Measurements from ENCODE around the gene MALRD1.
"Not testable (repeated sequence)": the region's sequence is repeated elsewhere in the genome, so short reads cannot be mapped to it uniquely, and the experiment has no call there.

MALRD1 gene

DNA sequence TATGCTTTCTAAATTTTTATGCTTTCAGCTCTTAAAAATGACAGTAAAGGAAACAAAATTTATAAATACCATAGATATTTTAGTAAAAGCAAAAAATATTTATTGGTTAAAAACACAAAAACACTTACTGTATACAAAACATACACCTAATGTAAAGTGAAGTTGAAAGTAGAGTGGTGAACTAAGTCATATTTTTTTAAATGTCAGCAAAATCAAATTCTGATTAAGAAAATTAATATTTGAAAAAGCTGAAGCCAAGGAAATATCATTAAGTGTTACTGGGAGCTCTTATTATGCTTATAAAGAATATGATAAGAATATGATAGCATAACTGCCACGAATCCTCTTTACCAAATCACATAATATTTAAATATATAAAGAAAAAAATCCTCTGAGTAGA is 702.4 kb downstream of the MALRD1 start:
- no peak for TF ChIP-seq CTCF (IDR thresholded peaks at IDR 0.05; ENCODE audit: borderline replicate concordance, insufficient read depth, low read depth, low read length)

DNA sequence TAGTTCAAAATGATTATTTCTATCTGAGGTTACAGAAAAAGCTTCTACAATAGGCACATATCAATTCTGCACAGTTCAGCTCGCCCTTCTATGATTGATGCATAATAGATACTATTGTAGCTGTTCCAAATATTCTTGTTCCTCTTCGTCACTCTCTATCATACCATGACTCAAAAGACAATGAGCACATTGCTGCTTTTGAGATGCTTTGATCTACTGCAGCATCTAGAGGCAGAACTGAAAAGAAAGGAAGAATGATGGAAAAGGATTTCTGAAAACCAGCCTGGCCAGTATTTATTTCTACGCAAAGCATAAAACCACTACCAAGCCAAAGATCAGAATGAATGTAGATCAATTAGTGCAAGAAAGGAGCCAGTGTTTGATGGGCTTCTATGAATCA is 708.3 kb downstream of the MALRD1 start:
- no peak overlapping the region for H3K4me3 ChIP-seq (ENCODE audit: low read depth, low read length)
- no peak for TF ChIP-seq CTCF (IDR thresholded peaks at IDR 0.05; ENCODE audit: borderline replicate concordance, insufficient read depth, low read depth, low read length)

More for the DNA sequence above, 702.4 kb downstream of the MALRD1 start:
- no peak overlapping the region for H3K4me3 ChIP-seq (ENCODE audit: low read depth, low read length)

DNA sequence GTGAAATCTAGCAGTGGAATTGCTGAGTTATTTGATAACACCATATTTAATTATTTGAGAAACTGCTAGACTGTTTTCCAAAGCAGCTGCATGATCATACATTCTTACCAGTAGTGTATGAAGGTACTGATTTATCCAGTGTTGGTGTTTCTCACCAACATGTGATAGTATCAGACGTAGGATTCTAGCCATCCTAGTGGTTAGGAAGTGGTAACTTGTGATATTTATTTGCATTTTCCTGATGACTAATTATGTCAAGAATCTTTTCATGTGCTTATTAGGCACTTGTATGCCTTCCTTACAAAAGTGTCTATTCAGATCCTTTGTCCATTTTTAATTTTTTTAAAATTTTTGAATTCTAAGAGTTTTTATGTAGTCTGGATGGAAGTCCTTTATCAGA is 713.4 kb downstream of the MALRD1 start:
- no peak for TF ChIP-seq CTCF (IDR thresholded peaks at IDR 0.05; ENCODE audit: borderline replicate concordance, insufficient read depth, low read depth, low read length)
- no peak overlapping the region for H3K4me3 ChIP-seq (ENCODE audit: low read depth, low read length)

GRCh38 chr10:19764111-19764510 is 715.5 kb downstream of the MALRD1 start:
- H3K4me3 ChIP-seq (ENCODE audit: low read depth, low read length): no peak overlapping the region
- no peak for TF ChIP-seq CTCF (IDR thresholded peaks at IDR 0.05; ENCODE audit: borderline replicate concordance, insufficient read depth, low read depth, low read length)

- no peak overlapping the region for H3K4me3 ChIP-seq (ENCODE audit: low read depth, low read length)
- TF ChIP-seq CTCF (IDR thresholded peaks at IDR 0.05; ENCODE audit: borderline replicate concordance, insufficient read depth, low read depth, low read length): no peak
Measured at GRCh38 chr10:19767876-19768275, 719.3 kb downstream of the MALRD1 start.

GRCh38 chr10:19769826-19770225 is 721.2 kb downstream of the MALRD1 start:
- not testable (repeated sequence) for H3K4me3 ChIP-seq (ENCODE audit: low read depth, low read length)

DNA sequence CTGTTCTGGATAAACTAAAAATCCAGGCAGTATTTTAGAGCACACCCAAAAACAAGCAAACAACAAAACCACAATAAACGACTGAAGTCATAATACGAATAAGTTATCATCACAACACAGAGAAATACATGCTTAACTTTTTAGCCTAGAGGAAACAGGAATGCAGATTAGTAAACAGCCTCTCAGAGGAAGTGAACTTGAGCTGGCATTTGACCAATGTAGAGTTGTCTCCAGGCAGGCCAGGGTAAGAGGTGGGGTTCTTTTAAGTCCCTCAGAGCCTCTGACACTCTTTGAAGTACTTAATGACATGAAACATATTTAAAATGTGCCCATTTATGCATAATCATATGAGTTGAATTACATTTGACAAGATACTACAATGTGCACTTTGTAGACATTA is 724.4 kb downstream of the MALRD1 start:
- no peak overlapping the region for H3K4me3 ChIP-seq (ENCODE audit: low read depth, low read length)
- no peak for TF ChIP-seq CTCF (IDR thresholded peaks at IDR 0.05; ENCODE audit: borderline replicate concordance, insufficient read depth, low read depth, low read length)

GRCh38 chr10:19775296-19775695 is 726.7 kb downstream of the MALRD1 start:
- TF ChIP-seq CTCF (IDR thresholded peaks at IDR 0.05; ENCODE audit: borderline replicate concordance, insufficient read depth, low read depth, low read length): no peak
- H3K4me3 ChIP-seq (ENCODE audit: low read depth, low read length): no peak overlapping the region
